OCI-LY1 (cell line): ENCODE data around the gene RALY.

Source experiments
- H2AFZ ChIP-seq: fragments of 200-600 bp; sonication (generic), shearing (Covaris generic); 2 replicates; pipeline ENCODE4 v1.6.0; 2014; ENCODE audit warnings: antibody characterized with exemption, mild to moderate bottlenecking, low read length
- H3F3A ChIP-seq: fragments of 200-600 bp; sonication (generic), shearing (Covaris generic); 2 replicates; pipeline ENCODE4 v1.6.0; 2014; ENCODE audit warnings: mild to moderate bottlenecking, antibody characterized with exemption, low read length, moderate library complexity; ENCODE audit not compliant: insufficient read depth
- H3K27ac ChIP-seq: fragments of 200-600 bp; sonication (generic); 2 replicates; pipeline ENCODE4 v1.5.1; 2014; ENCODE audit warnings: low read length, mixed run types, mild to moderate bottlenecking, low read depth; ENCODE audit not compliant: poor library complexity, severe bottlenecking
- H3K27me3 ChIP-seq: fragments of 200-600 bp; sonication (generic); 2 replicates; pipeline ENCODE4 v1.6.0; 2014; ENCODE audit warnings: antibody characterized with exemption, mild to moderate bottlenecking, low read length, moderate library complexity; ENCODE audit not compliant: insufficient read depth
- H3K36me3 ChIP-seq: fragments of 200-600 bp; sonication (generic); 2 replicates; pipeline ENCODE4 v1.6.1; 2014; ENCODE audit warnings: mild to moderate bottlenecking, antibody characterized with exemption, low read length, moderate library complexity, mixed read lengths; ENCODE audit not compliant: insufficient read depth
- H3K4me1 ChIP-seq: fragments of 200-600 bp; sonication (generic); 2 replicates; pipeline ENCODE4 v1.5.1; 2014; ENCODE audit warnings: mild to moderate bottlenecking, low read length, moderate library complexity; ENCODE audit not compliant: insufficient read depth, severe bottlenecking
- H3K4me2 ChIP-seq: fragments of 200-600 bp; sonication (generic), shearing (Covaris generic); 2 replicates; pipeline ENCODE4 v1.6.1; 2014; ENCODE audit warnings: low read length
- H3K4me3 ChIP-seq: fragments of 200-600 bp; sonication (generic); 2 replicates; pipeline ENCODE4 v1.5.1; 2014; ENCODE audit warnings: low read length, low read depth, mild to moderate bottlenecking, mixed read lengths; ENCODE audit not compliant: poor library complexity, severe bottlenecking
- H3K79me2 ChIP-seq: fragments of 200-600 bp; shearing (Covaris generic); 2 replicates; pipeline ENCODE4 v1.6.1; 2016; ENCODE audit warnings: mixed run types, low read length, mixed read lengths; ENCODE audit not compliant: insufficient read depth
- H3K9ac ChIP-seq: fragments of 200-600 bp; sonication (generic), shearing (Covaris generic); 2 replicates; pipeline ENCODE4 v1.6.1; 2014; ENCODE audit warnings: mild to moderate bottlenecking, low read length, mixed read lengths
- H3K9me2 ChIP-seq: fragments of 200-600 bp; sonication (generic), shearing (Covaris generic); 2 replicates; pipeline ENCODE4 v1.6.1; 2014; ENCODE audit warnings: low read depth, mild to moderate bottlenecking, low read length, mixed read lengths
- H3K9me3 ChIP-seq: fragments of 200-600 bp; shearing (Covaris generic); 2 replicates; pipeline ENCODE4 v1.6.1; 2014; ENCODE audit warnings: low read length, mixed read lengths
- H4K20me1 ChIP-seq: fragments of 200-600 bp; sonication (generic), shearing (Covaris generic); 2 replicates; pipeline ENCODE4 v1.6.0; 2016; ENCODE audit warnings: mild to moderate bottlenecking, low read length; ENCODE audit not compliant: insufficient read depth
- EZH2 ChIP-seq: fragments of 200-600 bp; sonication (generic), shearing (Covaris generic); IDR thresholded peaks from 2 replicates; pipeline ENCODE4 v1.8.0; 2017; ENCODE audit warnings: borderline replicate concordance, mixed run types, mild to moderate bottlenecking, antibody characterized with exemption, low read length, moderate library complexity, mixed read lengths
- TF ChIP-seq, protein P1 (sequence below): fragments of 200-600 bp; sonication (generic), shearing (Covaris generic); IDR thresholded peaks from 2 replicates; pipeline ENCODE4 v1.5.1; 2017; ENCODE audit warnings: mild to moderate bottlenecking, antibody characterized with exemption, low read length, moderate library complexity, mixed read lengths

Gene RALY

DNA sequence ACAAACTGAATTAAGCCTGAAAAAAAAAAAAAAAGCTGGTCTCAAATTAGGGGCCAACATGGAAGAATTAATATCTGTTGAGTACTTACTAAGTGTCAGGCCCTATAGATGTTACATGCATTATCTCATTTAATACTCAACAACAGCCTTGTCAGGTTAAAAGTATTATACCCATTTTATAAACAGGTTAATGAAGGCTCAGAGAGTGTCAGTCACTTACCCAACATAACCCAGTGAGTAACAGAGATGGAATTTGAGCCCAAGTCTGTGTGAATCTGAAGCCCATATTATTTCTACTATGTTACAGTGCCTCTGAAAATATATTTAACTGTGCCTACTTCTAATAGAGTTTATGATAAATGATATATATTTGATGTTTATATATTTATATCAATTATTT is 129.6 kb downstream of the RALY start:
- peaks cover 9% of the 10 kb centered on the region for H3K4me1 ChIP-seq
- TF ChIP-seq, protein P1, sequence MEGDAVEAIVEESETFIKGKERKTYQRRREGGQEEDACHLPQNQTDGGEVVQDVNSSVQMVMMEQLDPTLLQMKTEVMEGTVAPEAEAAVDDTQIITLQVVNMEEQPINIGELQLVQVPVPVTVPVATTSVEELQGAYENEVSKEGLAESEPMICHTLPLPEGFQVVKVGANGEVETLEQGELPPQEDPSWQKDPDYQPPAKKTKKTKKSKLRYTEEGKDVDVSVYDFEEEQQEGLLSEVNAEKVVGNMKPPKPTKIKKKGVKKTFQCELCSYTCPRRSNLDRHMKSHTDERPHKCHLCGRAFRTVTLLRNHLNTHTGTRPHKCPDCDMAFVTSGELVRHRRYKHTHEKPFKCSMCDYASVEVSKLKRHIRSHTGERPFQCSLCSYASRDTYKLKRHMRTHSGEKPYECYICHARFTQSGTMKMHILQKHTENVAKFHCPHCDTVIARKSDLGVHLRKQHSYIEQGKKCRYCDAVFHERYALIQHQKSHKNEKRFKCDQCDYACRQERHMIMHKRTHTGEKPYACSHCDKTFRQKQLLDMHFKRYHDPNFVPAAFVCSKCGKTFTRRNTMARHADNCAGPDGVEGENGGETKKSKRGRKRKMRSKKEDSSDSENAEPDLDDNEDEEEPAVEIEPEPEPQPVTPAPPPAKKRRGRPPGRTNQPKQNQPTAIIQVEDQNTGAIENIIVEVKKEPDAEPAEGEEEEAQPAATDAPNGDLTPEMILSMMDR = no peak
- no peak for TF ChIP-seq EZH2
- no peaks in the 10 kb centered on the region for H4K20me1 ChIP-seq
- no peaks in the 10 kb centered on the region for H3F3A ChIP-seq
- no peak overlapping the region for H3K4me2 ChIP-seq
- H3K27me3 ChIP-seq = no peaks in the 10 kb centered on the region; the same call in 1 of the 2 replicates
- H3K9me3 ChIP-seq = no peaks in the 10 kb centered on the region
- H3K9me2 ChIP-seq = no peaks in the 10 kb centered on the region
- no peaks in the 10 kb centered on the region for H3K79me2 ChIP-seq
- no peaks in the 10 kb centered on the region; the same call in 1 of the 2 replicates for H3K36me3 ChIP-seq
- no peak overlapping the region for H3K9ac ChIP-seq
- H3K27ac ChIP-seq = no peak overlapping the region
- no peak overlapping the region for H2AFZ ChIP-seq
- H3K4me3 ChIP-seq = no peak overlapping the region

DNA sequence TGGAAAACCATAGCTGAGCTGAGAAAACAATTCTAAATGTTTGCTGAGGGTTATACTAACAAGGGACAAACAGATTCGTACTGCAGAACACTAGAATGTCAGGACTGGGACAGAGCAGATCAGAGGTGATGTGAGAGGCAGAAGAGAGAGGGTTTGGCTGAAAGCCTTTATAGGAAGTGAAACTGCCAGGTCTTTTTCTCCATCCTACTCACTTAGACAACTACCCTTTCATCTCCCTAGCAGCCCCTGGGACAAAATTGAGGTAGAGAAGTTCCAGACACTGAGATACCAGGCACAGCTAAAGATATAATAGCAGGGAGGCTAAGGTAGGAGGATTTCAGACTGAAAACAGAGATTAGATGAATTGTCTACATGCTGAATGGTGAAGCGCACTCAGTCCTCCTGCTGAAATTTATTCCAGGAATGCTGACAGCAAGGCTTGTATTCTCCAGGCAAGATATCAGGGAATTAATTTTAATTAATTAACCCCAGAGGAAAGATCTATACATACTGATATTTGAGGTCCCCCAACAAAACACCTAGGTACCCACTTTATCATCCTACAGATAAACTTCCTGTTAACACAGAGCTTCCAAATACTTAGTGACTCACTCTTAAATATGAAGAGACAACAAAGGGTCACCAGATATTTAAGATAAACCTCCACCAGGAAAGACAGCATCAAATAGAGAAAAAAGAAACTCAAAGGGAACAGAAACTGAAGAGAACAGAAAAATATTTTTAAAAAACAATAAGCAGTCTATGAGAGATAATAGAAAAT is 130.9 kb downstream of the RALY start:
- H3K36me3 ChIP-seq = no peaks in the 10 kb centered on the region; the same call in 1 of the 2 replicates

DNA sequence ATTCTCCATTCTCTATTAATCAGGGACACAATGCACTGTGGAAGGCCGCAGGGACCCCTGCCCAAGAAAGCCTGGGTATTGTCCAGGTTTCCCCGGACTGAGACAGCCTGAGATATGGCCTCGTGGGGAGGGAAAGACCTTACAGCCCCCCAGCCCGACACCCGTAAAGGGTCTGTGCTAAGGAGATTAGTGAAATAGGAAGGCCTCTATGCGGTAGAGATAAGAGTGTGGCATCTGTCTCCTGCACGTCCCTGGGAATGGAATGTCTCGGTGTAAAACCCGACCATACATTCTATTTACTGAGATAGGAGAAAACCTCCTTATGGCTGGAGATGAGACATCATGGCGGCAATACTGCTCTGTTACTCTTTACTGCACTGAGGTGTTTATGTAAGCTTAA is 134.1 kb downstream of the RALY start:
- H4K20me1 ChIP-seq = no peaks in the 10 kb centered on the region
- H3K4me2 ChIP-seq = no peak overlapping the region
- H3K36me3 ChIP-seq = no peaks in the 10 kb centered on the region; the same call in 1 of the 2 replicates
- H3K79me2 ChIP-seq = no peaks in the 10 kb centered on the region
- TF ChIP-seq, protein P1 = no peak
- no peak for TF ChIP-seq EZH2
- H3K9me3 ChIP-seq = no peaks in the 10 kb centered on the region
- H3F3A ChIP-seq = no peaks in the 10 kb centered on the region
- no peak overlapping the region for H2AFZ ChIP-seq
- H3K9ac ChIP-seq = no peak overlapping the region
- no peak overlapping the region for H3K4me3 ChIP-seq
- no peaks in the 10 kb centered on the region for H3K9me2 ChIP-seq
- peaks cover 16% of the 10 kb centered on the region for H3K4me1 ChIP-seq
- H3K27ac ChIP-seq = no peak overlapping the region
- no peaks in the 10 kb centered on the region for H3K27me3 ChIP-seq

More for the DNA sequence above, 130.9 kb downstream of the RALY start:
- H3F3A ChIP-seq = no peaks in the 10 kb centered on the region
- H3K27me3 ChIP-seq = no peaks in the 10 kb centered on the region; the same call in 1 of the 2 replicates
- no peaks in the 10 kb centered on the region for H3K9me3 ChIP-seq
- no peak overlapping the region for H3K4me3 ChIP-seq
- H2AFZ ChIP-seq = no peak overlapping the region
- H3K4me2 ChIP-seq = no peak overlapping the region
- no peak overlapping the region for H3K27ac ChIP-seq
- H3K4me1 ChIP-seq = peaks cover 16% of the 10 kb centered on the region
- TF ChIP-seq, protein P1 = no peak
- no peak for TF ChIP-seq EZH2
- H3K79me2 ChIP-seq = no peaks in the 10 kb centered on the region
- no peaks in the 10 kb centered on the region for H3K9me2 ChIP-seq
- no peaks in the 10 kb centered on the region for H4K20me1 ChIP-seq
- no peak overlapping the region for H3K9ac ChIP-seq
